ENCODE measurements around the gene GRIN1. TPM values are rescaled to one million over a fixed set of nuclear protein-coding genes. Genes with fewer than 3 reads are reported as not detected.

GRIN1 gene
- total RNA-seq, 1 donor from 2014 or later = 0.17 TPM

DNA sequence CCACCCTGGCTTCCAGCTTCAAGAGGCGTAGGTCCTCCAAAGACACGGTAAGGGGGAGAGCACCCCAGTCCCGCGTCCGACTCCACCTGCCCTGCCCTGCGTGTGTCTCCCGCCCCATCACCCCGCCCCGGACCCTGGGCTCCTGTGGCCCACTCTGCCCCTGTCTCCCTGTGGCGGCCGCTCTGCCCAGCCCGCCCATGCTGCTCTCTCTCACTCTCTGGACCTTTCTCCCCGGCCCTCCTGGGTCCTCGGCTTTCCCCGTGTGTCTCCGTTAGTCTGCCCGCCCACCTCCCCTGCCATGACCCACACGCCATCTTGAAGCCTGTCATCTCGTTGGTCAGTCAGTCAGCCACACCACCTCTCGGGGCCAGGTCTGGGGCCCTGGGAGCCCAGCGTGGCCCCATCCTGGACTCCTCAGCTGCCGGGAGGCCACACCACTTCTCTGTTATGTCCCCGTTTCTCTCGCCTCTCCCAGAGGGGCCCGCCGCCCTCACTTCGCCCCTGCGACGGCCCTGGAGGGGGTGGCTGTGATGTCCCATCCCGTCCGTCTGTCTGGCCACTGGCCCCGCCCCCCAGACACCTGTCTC, 26.4 kb downstream of the GRIN1 start:
- no peak for DNase-seq

DNA sequence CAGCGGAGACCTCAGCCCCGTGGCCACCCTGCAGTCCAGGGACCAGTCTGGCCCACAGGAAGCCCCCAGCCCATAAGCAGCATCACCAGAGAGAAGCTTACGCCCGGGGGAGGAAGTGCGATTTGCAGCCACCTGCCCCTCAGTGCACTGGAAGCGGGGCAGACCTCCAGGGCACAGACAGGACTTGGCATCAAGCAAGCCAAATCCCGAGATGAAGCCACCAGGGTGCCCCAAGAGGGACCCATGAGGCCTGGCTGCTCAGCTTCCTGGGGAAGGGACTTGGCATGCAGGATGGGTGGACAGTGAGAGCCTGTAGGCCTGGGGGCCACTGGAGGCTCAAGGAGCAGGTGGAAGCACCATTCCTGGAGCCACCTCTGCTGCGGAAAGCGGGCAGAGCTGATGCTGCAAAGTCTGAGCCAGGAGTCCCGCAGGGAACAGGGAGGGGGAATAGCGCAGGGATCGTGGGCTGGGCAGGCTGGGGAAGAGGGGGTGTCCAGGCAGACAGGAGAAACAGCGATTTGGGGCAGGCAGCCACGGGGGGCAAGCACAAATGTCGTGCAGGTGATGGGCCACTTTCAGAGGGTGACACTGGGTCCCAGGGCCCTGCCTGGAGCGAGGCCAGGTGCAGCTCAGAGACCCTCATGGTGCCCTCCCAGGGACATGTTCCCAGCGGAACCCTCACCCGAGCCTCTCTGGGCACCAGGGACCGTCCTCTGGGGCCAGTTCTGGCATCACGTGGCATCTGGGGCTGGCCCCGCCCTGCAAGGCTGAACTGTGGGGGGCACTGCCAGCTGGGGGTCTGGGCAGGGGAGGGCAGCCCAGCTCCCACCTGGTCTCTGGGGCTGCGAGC, 27.7 kb downstream of the GRIN1 start:
- no peak for DNase-seq

DNA sequence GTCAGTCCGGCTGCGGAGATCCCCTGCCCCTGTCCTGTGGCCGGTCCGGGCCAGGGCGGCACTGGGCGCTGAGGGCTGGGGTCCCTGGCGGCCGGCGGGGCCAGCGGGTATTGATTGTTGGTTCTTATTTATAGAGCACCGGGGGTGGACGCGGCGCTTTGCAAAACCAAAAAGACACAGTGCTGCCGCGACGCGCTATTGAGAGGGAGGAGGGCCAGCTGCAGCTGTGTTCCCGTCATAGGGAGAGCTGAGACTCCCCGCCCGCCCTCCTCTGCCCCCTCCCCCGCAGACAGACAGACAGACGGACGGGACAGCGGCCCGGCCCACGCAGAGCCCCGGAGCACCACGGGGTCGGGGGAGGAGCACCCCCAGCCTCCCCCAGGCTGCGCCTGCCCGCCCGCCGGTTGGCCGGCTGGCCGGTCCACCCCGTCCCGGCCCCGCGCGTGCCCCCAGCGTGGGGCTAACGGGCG, 28.4 kb downstream of the GRIN1 start:
- no peak for DNase-seq

- DNase-seq = no peak
These were observed 29.0 kb downstream of the GRIN1 start for GRCh38 chr9:137167747-137168572.

DNA sequence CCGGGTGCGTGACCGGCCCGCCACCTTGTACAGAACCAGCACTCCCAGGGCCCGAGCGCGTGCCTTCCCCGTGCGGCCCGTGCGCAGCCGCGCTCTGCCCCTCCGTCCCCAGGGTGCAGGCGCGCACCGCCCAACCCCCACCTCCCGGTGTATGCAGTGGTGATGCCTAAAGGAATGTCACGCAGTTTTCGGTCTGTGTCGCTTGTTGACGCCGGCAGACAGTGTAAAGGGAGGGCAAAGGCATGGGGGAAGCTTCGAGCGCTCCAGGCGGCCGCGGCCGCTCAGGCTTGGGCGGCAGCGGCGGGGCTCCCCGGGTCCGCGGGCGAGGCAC, 29.6 kb downstream of the GRIN1 start:
- DNase-seq = peak; percentile 9

GRCh38 chr9:137168904-137169856, 30.2 kb downstream of the GRIN1 start:
- peak; percentile 56 for DNase-seq

DNA sequence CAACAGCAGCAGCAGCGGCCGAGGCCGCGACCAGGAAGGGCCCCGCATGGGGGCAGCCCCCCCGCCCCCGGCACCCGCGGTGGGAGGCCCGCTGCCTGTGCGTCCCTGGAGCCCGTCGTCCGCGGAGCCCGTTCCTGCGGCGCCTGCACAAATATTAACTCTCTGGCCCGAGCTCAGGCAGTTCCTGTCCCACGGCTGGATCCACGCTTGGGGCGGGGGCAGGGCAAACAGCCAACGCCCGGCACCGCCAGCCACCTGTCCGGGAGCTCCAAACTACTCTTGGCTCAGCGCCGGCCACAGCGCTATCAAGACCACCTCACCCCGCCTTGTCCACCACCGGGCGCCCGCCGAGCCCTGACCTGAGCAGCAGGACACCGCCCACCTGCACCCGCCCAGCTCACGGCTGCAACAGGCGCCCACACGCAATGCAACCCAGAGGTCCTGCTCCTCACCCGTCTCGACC, 31.0 kb downstream of the GRIN1 start, which contains the start of gene LRRC26:
TSS of gene LRRC26 (minus strand) at position 156 of the 463 bp plus-strand sequence. CDS start at position 48, 108 bp downstream.
- DNase-seq = no peak

- DNase-seq = no peak
These were observed 31.7 kb downstream of the GRIN1 start for GRCh38 chr9:137170486-137171148.

- DNase-seq = no peak
These were observed 32.4 kb downstream of the GRIN1 start for GRCh38 chr9:137171149-137171900.

DNA sequence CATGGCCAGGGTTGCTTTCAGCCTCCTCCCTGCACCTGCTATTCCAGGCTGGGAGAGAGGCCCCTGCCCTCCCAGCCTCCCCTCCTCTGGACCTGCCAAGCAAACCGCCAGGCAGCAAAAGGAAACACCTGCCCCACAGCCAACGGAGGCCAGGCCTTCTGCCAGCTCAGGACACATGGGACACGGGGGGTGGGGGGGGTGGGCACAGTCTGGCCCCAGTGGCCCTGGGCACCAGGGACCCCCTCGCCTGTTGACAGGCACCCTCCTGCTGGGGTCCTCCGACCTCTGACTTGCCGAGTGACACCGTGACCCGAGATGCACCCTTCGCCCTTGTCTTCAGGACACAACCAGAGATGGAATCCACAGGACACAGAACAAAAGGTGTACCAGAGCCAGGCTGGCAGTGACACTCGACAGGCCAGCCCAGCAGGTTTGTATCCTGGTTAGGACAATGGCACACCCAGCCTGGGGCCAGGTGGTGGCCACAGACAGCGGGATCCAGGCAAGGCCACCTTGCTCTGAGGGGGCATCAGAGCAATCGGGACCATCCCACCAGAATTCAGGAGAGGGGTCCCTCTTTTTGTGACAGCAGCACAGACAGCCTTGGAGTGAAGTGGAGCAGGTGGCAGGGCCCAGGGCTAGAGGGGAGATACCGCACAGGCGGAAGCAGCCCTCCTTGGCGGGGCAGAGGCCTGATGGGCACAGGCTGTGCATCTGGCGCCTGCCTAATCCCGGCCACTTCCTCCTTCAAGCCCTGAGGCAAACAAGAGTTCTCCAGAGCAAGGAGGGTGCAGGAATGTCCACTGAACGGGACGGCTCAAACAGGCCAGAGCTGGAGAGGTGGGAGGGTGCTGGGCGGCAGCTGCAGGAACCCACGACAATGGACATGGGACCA, 34.2 kb downstream of the GRIN1 start:
- peak; percentile 12 for DNase-seq

- DNase-seq = no peak
These were observed 35.1 kb downstream of the GRIN1 start for GRCh38 chr9:137173796-137174664.

DNA sequence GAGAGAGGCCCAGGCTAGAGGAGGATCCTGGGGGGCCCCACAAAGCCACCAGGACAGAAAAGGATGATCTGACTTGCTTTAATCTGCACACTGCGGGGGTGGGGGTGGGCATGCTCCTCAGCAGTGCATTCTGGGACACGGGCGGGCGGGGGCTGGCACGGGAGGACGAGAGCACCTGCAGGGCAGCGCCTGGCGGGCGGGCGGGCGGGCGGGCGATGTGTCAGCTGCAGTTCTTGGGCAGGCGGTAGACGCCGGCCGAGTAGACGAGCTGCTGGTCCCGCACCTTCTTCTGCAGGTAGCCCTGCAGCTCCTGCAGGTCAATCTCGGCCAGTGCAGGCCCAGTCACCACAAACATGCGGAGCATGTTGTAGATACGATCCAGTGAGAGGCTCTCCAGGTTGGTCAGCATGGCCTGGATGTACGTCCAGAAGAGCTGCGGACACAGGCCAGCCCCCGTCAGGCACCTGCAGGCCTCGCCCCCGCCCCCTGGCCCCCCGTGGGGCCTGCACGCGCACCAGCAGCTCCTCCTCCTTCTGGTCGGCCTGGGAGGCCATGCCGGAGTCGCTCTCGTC, 35.9 kb downstream of the GRIN1 start:
- DNase-seq = no peak

DNA sequence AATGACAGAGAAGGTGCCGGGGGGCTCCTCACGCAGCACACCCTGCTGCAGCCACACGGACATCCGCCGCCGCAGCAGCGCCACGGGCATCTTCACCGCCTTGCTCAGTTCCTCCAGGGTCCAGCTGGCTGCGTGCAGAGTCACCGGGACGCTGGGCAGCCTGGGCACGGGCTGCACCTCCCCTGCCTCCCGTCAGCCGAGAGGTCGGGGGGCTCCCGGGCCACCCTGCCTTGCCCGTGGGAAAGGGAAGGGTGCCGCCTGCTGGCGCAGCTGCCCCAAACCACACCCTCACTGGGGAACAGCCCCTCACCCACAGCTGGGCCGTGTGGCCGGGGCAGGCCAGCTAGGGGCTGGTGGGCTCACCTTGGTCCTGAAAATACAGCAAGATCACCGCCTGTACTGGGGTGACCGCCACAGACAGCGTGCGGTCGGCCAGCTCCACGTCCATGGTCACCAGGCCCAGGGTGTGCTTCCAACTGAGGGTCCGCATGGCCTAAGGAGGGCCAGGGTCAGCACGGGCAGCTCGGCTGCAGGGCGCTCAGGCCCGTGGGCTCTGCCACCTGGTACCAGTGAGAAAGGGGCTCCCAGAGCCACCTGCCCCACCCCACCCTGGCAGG, 36.5 kb downstream of the GRIN1 start:
- DNase-seq = peak; percentile 13

DNA sequence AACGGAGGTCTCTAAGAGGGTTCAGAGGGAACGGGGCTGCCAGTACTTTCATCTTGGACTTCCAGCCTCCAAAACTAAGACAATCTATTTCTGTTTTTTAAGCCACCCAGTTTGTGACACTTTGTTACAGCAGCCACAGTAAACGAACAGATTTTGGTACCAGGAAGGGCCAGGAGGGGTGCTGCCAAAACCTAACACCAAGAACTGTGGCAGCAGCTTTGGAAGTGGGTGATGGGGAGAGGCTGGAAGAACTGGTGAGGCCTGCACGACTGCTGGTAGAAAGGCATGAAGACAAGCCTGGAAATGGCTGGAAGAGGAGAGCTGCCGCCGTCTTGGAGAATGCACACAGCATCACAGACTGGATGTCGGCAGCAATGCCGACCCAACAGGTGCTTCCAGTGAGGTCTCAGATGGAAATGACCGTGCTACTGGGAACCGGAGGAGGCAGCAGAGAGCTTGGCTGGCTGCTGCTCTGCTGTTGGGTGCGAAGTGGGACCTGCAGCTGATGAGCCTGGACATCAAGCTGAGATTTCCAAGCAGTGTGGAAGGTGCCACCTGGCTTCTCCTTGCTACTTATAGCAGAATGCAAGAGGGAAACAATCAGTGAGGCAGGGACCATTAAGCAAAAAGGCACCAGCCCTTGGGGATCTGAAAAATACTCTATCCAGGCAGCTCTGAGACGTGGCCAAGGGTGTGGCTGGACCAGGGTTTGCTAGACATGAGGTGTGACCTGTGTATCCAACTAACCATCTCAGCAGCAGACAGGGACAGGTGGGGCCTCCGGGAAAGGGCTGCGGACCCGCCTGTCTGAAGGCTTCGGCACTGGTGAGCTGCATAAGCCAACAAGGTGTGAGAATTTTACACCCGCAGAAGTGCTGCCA, 37.6 kb downstream of the GRIN1 start:
- peak; percentile 70 for DNase-seq

- DNase-seq = no peak
These were observed 39.4 kb downstream of the GRIN1 start for GRCh38 chr9:137178201-137178938.

Data from dermis blood vessel endothelial cell (primary cell).